ENCODE data around the gene ZNF140. TPM values are rescaled to one million over a fixed set of nuclear protein-coding genes. Genes with fewer than 3 reads are reported as not detected.

ZNF140 gene
- total RNA-seq, 1 experiment from 2014 or later = 21.7 TPM

DNA sequence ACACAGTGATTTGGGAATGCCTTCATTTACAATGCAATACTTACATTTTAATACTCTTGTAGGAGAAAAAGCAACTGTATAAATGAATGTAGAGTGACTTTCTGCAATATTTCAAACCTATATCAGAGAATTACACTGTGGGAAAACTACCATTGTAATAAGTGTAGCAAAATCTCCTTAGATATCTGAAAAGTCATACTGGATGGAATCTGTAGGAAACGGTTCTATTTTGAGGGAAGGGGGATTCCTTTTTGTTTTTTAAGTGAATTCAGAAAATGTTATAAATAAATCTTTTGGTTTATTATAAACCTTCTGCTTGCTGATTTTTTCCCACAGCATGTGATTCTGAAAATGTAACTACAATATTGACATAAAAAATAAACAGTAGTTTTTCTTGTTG lies 26.4 kb downstream of the ZNF140 start:
- Mint-ChIP-seq H3K4me1 (no peaks in the 10 kb centered on the region), H3K4me3 (no peak overlapping the region), H3K9me3 (peaks cover 92 to 98% of the 10 kb centered on the region in 2 experiments), H3K27me3 (ENCODE audit: low read depth) (peaks cover 6% of the 10 kb centered on the region; the same call in 1 of the 2 replicates), H3K27ac (no peak overlapping the region), H3K36me3 (ENCODE audit: insufficient read depth in 1 of 3, low read depth in 3 of 3) (peaks cover 85 to 96% (median 95%) of the 10 kb centered on the region in 3 experiments)
- Histone ChIP-seq H3K79me2 (ENCODE audit: insufficient read depth, low read length) (no peaks in the 10 kb centered on the region), H2AK5ac (ENCODE audit: insufficient read length, low read length) (no peak overlapping the region), H3K79me1 (ENCODE audit: insufficient read depth, low read depth, low read length, poor library complexity, severe bottlenecking) (peaks cover 2% of the 10 kb centered on the region), H3K9me3 (ENCODE audit: control insufficient read depth, low read depth, low read length) (peaks cover 89% of the 10 kb centered on the region), H2BK20ac (ENCODE audit: low read depth, low read length, poor library complexity, severe bottlenecking) (no peak overlapping the region), H4K91ac (ENCODE audit: insufficient read length, low read depth, low read length) (no peak overlapping the region), H3K23me2 (ENCODE audit: insufficient read length, low read depth, low read length, poor library complexity, severe bottlenecking) (no peaks in the 10 kb centered on the region), H3K4me1 (ENCODE audit: insufficient read depth, low read length) (no peaks in the 10 kb centered on the region), H4K8ac (replicated peaks; ENCODE audit: insufficient read length, low read depth, low read length) (no peak overlapping the region), H2BK12ac (ENCODE audit: insufficient read length, low read depth, low read length) (no peak overlapping the region), H3K14ac (ENCODE audit: insufficient read depth, low read length) (no peak overlapping the region), H3K4ac (ENCODE audit: low read depth, low read length) (no peak overlapping the region), H3K4me2 (ENCODE audit: insufficient read depth, insufficient read length, low read length) (no peak overlapping the region), H3K56ac (ENCODE audit: insufficient read length, low read depth, low read length) (no peak overlapping the region), H3K23ac (ENCODE audit: insufficient read length, low read depth, low read length) (no peak overlapping the region), H3T11ph (ENCODE audit: low read length) (no peak overlapping the region), H2AFZ (ENCODE audit: low read length) (no peak overlapping the region), H2BK15ac (ENCODE audit: low read depth, low read length) (no peak overlapping the region), H4K20me1 (ENCODE audit: control insufficient read depth, insufficient read depth, insufficient read length) (no peaks in the 10 kb centered on the region), H4K5ac (ENCODE audit: insufficient read length, low read depth, low read length) (no peak overlapping the region), H3K27me3 (ENCODE audit: insufficient read depth, low read length) (no peaks in the 10 kb centered on the region), H2BK5ac (ENCODE audit: insufficient read length, low read length) (no peak overlapping the region), H3K18ac (ENCODE audit: insufficient read length, low read depth, low read length) (no peak overlapping the region), H2BK120ac (ENCODE audit: low read depth, low read length, poor library complexity, severe bottlenecking) (no peak overlapping the region), H3K9ac (ENCODE audit: extremely low read depth, insufficient read length, low read length) (no peak overlapping the region), H3K27ac (ENCODE audit: insufficient read length, low read depth, low read length) (no peak overlapping the region)
- no CpG with 5 or more reads among the region's 1 CpG for WGBS (ENCODE audit: extremely low coverage, insufficient read length, low lambda C conversion rate)
- TF ChIP-seq CTCF (conservative IDR thresholded peaks at IDR 0.05) = no peak
- DNase-seq = no peak

Data from H9 (cell line).